Kidney epithelial cell (primary cell): ENCODE measurements around the gene GSN. TPM values are rescaled to one million over a fixed set of nuclear protein-coding genes. Genes with fewer than 3 reads are reported as not detected.

Experiments used
- DNase-seq: peaks from one replicate; pipeline ENCODE4 v3.0.0-alpha.2; 2010; ENCODE audit warnings: low read depth
- H3K27me3 ChIP-seq: 2 replicates; pipeline ENCODE4 v1.6.0; 2011; ENCODE audit warnings: low read length; ENCODE audit not compliant: control insufficient read depth, insufficient read depth
- H3K36me3 ChIP-seq: 2 replicates; pipeline ENCODE4 v1.5.1; 2011; ENCODE audit warnings: low read length; ENCODE audit not compliant: control insufficient read depth, insufficient read depth
- H3K4me3 ChIP-seq: 2 replicates; pipeline ENCODE4 v1.5.1; 2011; ENCODE audit warnings: low read depth, mild to moderate bottlenecking, control low read depth, low read length
- total RNA-seq: library from RNA; depleted of rRNA; stranded (reverse); fragments of >200 nt; gene quantifications from 2 replicates; pipeline ENCODE4 v1.2.3, GENCODE V29; 2015
- TF ChIP-seq, protein P1 (sequence below): IDR thresholded peaks from 2 replicates; pipeline ENCODE4 v1.5.1; 2011; ENCODE audit warnings: mild to moderate bottlenecking, moderate library complexity, low read length, control low read depth, inconsistent platforms; ENCODE audit not compliant: insufficient read depth, poor library complexity, severe bottlenecking

The GSN gene
- total RNA-seq, 1 donor from 2014 or later: 163 TPM

DNA sequence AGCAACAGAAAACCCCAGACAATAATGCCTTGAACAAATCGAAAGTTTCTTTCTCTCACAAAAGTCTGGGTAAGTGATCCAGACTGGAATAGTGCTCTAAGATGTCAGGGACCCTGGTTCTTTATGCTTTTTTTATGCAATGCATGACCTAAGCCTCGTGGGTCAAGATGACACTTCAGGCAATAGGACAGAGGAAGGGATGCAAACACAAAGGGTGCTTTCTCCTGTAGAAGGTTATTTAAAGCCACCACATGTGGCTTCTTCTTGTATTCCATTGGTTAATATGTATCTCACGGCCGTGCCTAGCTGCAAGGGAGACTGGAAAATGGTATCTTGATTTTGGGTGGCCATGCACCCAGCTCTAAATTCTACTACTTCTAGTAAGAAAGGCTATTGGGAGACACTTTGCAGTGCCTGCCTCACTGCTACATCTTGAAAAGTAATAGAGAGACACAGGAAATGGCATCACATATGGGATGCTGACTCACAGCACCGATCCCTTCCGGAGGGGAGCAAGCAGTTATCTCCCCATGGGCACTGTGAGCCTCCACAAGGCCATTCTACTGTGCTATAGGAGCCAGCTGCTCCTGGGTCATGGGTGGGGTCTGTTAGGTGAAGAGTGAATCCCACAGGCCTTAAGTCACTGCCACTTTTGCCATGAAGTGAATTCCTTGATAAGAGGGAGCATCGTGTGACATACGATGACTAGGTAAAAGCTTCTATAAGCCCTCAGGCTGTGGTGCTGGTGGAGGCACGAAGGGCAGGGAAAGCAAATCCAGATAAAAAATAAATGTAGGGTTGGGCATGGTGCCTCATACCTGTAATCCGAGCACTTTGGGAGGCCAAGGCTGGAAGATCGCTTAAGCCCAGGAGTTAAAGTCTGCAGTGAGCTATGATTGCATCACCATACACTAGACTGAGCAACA, 33.8 kb upstream of the GSN start:
- no peaks in the 10 kb centered on the region for H3K36me3 ChIP-seq
- no peaks in the 10 kb centered on the region for H3K27me3 ChIP-seq
- TF ChIP-seq, protein P1, sequence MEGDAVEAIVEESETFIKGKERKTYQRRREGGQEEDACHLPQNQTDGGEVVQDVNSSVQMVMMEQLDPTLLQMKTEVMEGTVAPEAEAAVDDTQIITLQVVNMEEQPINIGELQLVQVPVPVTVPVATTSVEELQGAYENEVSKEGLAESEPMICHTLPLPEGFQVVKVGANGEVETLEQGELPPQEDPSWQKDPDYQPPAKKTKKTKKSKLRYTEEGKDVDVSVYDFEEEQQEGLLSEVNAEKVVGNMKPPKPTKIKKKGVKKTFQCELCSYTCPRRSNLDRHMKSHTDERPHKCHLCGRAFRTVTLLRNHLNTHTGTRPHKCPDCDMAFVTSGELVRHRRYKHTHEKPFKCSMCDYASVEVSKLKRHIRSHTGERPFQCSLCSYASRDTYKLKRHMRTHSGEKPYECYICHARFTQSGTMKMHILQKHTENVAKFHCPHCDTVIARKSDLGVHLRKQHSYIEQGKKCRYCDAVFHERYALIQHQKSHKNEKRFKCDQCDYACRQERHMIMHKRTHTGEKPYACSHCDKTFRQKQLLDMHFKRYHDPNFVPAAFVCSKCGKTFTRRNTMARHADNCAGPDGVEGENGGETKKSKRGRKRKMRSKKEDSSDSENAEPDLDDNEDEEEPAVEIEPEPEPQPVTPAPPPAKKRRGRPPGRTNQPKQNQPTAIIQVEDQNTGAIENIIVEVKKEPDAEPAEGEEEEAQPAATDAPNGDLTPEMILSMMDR: no peak
- H3K4me3 ChIP-seq: no peak overlapping the region
- DNase-seq: no peak

GRCh38 chr9:121234832-121235161, 33.2 kb upstream of the GSN start:
- H3K27me3 ChIP-seq: no peaks in the 10 kb centered on the region
- H3K36me3 ChIP-seq: no peaks in the 10 kb centered on the region
- TF ChIP-seq, protein P1: no peak
- no peak for DNase-seq
- H3K4me3 ChIP-seq: no peak overlapping the region

- Histone ChIP-seq H3K36me3 (no peaks in the 10 kb centered on the region), H3K4me3 (no peak overlapping the region), H3K27me3 (no peaks in the 10 kb centered on the region)
- TF ChIP-seq, protein P1: no peak
- no peak for DNase-seq
Observed at GRCh38 chr9:121235512-121235911, 32.5 kb upstream of the GSN start.

- DNase-seq: no peak
- Histone ChIP-seq H3K4me3 (no peak overlapping the region), H3K27me3 (no peaks in the 10 kb centered on the region), H3K36me3 (no peaks in the 10 kb centered on the region)
- TF ChIP-seq, protein P1: no peak
Observed at GRCh38 chr9:121237916-121238315, 30.0 kb upstream of the GSN start.

- Histone ChIP-seq H3K27me3 (no peaks in the 10 kb centered on the region), H3K36me3 (no peaks in the 10 kb centered on the region), H3K4me3 (no peak overlapping the region)
- no peak for DNase-seq
- TF ChIP-seq, protein P1: no peak
Observed at GRCh38 chr9:121239071-121239470, 28.9 kb upstream of the GSN start.

DNA sequence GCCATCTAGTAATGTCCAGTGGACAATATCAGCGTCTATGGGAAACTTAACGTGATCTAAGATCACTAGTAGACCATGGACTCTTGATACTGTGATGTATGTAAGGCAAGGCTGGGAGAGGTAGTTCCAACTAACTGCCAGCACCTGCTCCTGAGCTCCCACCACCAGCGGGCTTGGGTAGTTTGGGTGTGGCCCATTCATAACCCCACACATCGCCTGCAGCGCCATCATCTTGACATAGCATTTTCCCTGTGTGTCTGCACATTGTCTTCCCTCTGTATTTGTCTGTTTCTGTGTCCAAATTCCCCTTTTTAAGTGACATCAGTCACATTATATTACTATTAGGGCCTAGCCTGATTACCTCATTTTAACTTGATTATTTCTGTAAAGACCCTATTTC, 28.1 kb upstream of the GSN start:
- DNase-seq: no peak
- Histone ChIP-seq H3K36me3 (no peaks in the 10 kb centered on the region), H3K27me3 (no peaks in the 10 kb centered on the region), H3K4me3 (no peak overlapping the region)
- TF ChIP-seq, protein P1: no peak
